GM23248 (cell line): ENCODE measurements around the gene ERI3.

Source experiments
- EZH2 ChIP-seq: fragments of 200-600 bp; sonication (generic); IDR thresholded peaks from 2 replicates; pipeline ENCODE4 v1.6.1; 2018; ENCODE audit warnings: antibody characterized with exemption, mild to moderate bottlenecking; ENCODE audit not compliant: insufficient read depth, poor library complexity, severe bottlenecking
- EZH2phosphoT487 ChIP-seq: fragments of 200-600 bp; sonication (generic); IDR thresholded peaks from 2 replicates; pipeline ENCODE4 v1.6.1; 2018; ENCODE audit warnings: antibody characterized with exemption, moderate library complexity, mild to moderate bottlenecking, low read depth; ENCODE audit not compliant: insufficient read depth

DNA sequence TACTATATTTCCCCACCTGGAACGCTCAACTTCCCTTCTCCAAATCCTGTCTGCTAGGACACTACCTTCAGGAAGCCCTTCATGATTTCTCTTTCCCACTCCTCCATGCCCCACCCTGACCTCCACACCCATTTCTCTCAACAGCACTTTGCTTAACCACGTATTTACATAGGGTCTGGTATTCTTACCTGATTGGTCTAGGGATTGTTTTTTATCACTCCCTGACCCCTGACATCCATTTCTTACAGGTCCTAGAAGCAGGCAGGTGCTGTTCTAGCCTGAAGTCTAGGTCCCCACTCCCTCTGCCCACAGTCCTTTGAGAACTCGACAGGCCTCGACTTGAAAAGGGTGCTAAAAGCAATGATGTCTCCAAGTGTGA is 94.3 kb downstream of the ERI3 start:
- no peak for TF ChIP-seq EZH2
- no peak for TF ChIP-seq EZH2phosphoT487
